GM18861 (cell line): Measurements from ENCODE around the gene NEK10.
A peak's percentile ranks its signal among the peaks of the same experiment; 100 is the strongest.

ENCODE experiments used
- ATAC-seq: cut with Tn5 transposase; IDR thresholded peaks from one replicate; pipeline ENCODE4 v1.9.1; 2021; ENCODE audit not compliant: unreplicated experiment

Gene NEK10

GRCh38 chr3:27184261-27184660 lies 184.9 kb downstream of the NEK10 start:
- ATAC-seq = no peak

GRCh38 chr3:27176256-27176655 lies 192.9 kb downstream of the NEK10 start:
- ATAC-seq = no peak

DNA sequence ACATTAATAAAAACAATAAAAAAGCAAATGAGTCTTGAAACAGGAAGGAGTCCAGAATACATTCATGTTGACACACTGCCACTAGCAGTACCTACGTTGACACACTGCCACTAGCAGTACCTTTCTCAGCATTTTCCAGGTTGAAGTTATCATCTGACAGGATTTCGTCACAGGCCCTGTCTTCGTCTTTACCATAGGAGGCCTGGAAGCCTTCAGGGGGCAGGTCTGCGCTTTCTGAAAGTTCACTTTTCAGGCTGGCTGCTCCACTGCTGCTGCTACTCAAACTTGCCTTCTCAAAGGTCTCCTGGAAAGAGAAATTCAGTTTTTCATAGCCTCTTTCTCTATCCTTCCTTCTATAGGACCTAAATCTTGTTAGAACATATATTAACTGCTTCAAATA lies 194.7 kb downstream of the NEK10 start:
- ATAC-seq = no peak

DNA sequence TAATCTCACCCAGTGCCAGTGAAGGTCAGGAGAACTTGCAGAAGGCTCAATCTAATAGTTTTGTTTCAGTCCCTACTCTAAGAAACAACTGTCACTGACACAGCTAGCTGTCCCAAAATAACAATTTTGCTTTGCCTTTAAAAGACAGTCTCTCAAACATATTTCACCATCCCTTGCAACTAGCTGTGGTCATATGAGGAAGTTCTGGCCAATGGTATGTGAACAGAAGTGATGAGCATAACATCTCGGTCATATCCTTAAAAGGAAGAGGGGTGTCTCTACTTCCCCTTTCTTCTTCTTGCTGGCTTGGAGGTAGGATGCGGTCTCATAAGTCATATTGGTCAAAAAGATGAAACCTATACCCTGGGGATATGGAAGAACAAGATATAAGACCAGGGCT lies 198.1 kb downstream of the NEK10 start:
- ATAC-seq = peak; percentile 80

GRCh38 chr3:27166888-27167287 lies 202.3 kb downstream of the NEK10 start:
- ATAC-seq = no peak

GRCh38 chr3:27165321-27165721 lies 203.9 kb downstream of the NEK10 start:
- ATAC-seq = no peak

DNA sequence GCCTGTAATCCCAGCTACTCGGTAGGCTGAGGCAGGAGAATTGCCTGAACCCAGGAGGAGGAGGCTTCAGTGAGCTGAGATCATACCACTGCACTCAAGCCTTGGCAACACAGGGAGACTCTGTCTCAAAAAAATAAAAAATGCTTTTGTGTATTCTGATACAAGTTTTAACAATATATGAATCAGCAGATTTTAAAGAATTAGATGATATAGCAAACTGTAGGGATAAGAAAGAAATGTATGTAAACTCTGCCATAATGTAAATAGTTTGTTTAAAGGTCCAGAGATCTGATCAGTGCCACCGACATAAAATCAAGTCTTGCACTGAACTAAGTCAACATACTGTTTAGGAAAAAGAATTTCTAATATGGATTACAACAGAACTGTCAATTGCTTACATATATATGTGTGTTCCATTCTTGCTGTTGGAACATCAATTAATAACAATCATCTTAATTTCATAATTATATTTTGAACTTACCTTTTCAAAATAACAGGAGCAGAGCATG lies 208.3 kb downstream of the NEK10 start:
- no peak for ATAC-seq

DNA sequence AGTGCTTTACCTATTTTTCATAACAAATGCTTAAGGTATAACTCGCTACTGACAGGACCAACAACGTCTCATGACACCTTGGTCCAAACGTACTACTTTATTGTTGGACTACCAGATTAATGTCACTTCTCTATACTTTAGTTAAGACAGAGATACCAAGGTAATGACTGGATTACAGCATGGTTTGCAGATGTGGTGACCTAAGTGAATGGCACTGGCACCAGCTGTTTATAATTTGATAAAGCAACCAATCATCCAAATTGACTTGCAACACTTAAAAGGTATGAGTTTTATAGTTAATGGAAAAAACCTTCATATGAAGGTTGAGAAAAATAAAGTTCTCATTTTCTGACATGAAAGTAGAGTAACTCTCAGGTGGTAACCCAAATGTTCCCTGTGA lies 209.0 kb downstream of the NEK10 start:
- no peak for ATAC-seq

DNA sequence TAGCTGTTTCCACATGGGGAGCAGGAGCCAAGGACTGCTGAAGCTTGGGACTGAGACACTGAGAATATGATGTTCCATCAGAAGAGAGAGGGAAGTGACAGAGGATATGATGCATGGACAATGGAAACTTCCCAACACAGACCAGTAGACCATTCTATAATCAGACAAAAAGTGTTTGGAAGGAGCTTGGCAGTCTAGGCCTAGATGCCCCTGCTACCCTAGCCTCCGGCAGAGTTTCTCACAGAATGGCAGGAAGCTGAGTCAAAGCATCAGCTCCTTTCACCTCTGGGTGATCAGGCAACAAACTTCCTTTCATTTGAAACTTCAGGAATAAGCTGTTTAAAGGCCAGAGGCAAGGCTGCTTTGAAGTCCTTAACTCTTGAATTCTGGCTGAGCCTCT lies 222.0 kb downstream of the NEK10 start:
- no peak for ATAC-seq

DNA sequence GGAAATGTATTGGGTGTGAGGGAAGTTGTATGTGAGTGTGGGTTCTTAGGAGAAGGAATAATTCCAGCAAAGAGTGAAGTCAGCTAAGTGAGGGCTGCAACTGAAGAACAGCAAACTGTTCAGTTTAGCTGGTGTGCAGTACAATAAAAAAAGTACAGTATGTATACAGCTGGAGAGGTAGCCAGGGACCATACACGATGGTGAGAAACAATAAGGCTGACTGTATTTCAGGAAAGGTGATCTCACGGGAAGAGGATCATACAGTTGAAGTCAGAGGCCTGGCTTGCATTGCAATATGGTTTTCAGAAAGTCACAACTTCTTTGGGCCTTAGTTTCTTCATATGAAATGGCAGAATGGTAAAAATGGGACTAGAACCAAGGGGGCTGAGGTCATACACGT lies 222.4 kb downstream of the NEK10 start:
- no peak for ATAC-seq

DNA sequence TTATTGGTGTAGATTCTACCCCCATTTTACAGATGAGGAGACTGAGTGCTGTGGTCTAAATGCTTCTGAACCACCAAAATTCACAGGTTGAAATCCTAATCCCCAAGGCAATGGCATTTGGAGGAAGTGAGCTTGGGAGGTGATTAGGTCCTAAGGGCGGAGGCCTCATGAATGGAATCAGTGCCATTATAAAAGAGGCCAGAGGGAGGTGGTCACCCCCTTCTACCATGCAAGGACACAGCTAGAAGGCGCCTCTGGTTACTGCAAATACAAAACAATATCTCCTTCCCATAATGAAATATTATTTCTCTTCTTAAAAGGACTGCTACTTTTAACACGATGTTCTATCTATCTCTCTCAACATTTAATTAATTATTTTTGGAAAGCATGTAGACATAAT lies 223.5 kb downstream of the NEK10 start:
- ATAC-seq = no peak

DNA sequence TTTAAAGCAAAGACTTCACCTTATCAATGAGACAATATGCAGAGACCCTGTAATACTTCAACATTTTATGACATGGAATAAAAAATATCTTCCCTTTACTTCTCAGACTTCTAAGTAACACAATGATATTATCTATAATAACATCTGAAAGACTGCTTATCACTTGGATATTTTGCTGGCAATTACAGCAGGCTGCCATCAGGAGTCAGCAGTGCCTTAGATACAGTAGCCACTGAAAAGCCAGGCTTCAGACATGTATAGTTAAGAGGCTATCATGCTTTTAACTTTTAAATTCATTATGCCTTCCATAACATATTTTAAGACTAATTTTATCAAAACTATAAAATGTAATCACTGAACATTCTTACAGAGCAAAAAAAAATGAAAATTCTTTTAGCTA lies 227.5 kb downstream of the NEK10 start:
- ATAC-seq = no peak

GRCh38 chr3:27138562-27138961 lies 230.6 kb downstream of the NEK10 start:
- ATAC-seq = no peak

DNA sequence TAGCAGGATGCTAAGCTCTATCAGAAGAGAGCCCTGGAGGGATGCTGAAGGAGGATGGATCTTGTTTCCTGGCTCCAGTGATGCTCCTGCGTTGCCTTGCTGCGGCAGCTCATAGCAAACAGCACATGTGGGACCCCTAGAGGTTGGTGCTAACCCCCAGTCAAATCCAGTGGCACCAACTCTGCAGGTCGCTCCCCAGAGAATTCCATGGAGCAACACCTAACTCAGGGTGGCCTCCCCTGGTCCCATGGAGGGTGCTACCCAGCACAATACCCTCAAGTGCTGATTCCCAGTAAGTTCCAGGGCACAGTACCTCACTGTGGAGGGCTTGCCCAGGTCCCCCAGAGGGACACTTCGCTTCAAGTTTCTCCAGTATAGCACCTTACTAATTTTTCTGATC lies 231.2 kb downstream of the NEK10 start:
- ATAC-seq = no peak

- ATAC-seq = peak; percentile 93
These were observed 234.9 kb downstream of the NEK10 start for GRCh38 chr3:27134171-27134796.

- ATAC-seq = no peak
These were observed 236.1 kb downstream of the NEK10 start for GRCh38 chr3:27133060-27133459.

DNA sequence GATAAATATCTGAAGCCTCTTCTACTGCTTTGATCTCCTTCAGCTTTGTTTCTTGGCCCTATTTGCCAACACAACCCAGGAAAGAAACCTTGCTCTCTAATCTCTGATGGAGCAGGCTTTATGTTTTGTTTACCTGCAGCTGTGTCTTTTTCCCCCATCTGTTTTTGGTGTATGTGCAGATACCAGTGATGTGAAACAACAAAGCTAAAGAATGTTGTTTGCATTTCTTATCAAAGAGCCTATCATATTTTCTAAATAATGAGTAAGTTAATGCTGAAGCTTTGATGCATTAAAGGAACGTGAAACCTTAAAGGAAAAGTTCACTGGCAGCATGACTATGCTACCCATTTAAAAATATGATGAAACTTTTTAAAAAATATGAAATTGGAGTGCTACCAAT lies 238.4 kb downstream of the NEK10 start:
- no peak for ATAC-seq

DNA sequence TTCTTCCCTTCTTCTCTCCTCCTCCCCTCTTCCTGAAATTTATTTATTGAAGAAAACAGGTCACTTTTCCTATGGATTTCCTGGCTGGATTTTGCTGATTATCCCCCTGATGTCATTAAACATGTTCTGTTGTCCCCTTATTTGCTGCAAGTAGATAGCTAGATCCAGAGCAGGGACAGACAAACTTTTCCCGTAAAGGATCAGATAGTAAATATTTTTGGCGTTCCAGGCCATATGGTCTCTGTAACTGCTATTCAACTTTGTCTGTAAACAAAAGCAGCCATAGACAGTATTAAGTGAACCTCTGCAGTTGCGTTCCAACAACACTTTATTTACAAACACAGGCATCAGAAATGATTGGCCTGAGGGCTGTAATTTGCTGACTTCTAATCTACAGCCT lies 241.3 kb downstream of the NEK10 start:
- ATAC-seq = no peak

DNA sequence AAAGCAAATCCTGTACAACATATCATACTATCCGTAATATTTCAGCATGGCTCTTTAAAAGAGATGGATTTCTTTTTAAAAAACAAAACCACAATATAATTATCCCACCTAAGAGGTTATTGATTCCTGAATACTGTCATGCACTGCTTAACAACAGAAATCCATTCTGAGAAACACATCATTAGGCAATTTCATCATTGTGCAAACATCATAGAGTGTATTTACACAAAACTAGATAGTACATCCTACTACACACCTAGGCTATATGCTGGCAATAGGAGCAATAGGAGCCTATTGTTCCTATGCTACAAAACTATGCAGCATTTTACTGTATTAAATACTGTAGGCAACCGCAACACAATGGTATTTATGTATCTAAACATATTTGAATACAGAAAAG lies 242.0 kb downstream of the NEK10 start:
- ATAC-seq = no peak

DNA sequence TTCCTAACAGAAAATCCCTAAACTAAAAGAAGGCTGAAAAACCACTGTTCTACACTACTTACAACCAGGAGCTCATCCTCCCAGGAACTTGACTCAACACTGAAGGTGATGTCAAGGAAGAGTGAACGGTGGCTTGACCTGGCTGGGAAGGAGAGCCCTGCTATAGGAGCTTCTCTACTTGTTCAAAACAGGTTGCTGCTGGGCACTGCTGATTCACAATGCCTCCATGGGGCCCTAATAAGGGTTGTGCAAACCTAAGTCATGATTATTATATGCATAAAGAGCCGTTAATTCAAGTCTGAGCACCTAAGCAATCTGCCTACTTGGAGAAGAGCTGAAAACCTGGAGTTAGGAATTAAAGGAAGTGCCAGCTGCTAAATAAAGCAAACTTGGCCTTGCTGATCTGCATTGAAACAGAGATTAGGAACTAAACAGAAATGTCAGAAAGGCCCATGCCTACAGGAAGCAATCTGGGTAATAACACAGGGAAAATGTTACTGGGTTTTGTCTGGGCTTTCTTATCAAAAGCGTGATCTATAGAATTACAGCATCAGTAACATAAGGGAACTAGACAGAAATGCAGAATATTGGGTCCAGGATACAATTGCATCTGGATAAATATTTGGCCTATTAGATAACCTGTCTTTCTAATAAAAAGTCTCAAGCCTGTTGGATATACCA lies 243.2 kb downstream of the NEK10 start:
- no peak for ATAC-seq

DNA sequence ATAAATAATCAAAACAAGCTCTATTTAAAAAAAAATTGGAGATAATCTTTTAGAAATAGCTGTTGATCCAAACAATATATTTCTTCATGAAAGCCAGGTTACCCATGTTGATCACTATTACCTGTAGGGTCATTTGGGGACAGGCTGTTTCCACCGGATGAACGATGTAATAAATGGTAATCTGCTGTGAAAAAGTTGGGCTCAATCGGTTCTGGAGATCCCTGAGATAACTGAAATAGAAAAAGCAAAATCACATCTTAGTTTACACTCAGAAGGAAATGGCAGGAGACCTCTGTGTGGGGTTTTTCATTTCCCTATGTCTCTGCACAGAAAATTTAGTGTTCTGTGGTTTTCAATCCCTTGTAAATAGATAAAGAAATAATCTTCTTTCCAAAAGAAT lies 249.5 kb downstream of the NEK10 start:
- no peak for ATAC-seq

GRCh38 chr3:27115352-27115751 lies 253.8 kb downstream of the NEK10 start:
- ATAC-seq = no peak

DNA sequence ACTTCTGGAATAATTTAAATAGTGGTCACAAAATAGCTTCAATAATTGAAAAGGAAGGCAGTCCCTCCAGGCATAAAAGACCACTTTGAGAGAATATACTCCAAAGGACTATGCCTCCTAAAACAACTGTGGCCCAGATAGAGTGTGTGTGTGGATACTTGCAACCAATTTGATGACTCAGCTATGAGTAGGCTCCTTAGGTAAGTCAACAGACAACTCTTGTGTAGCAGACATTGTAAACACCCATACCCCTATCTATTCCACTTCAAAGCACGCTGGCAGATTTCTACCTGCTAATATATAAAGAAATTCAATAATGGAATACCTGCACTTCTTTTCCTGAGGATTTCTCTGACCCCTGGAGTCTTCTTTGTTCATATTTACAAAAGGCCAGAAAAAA lies 254.5 kb downstream of the NEK10 start:
- no peak for ATAC-seq
